Measurements from ENCODE around the gene CEP164.

Gene CEP164

DNA sequence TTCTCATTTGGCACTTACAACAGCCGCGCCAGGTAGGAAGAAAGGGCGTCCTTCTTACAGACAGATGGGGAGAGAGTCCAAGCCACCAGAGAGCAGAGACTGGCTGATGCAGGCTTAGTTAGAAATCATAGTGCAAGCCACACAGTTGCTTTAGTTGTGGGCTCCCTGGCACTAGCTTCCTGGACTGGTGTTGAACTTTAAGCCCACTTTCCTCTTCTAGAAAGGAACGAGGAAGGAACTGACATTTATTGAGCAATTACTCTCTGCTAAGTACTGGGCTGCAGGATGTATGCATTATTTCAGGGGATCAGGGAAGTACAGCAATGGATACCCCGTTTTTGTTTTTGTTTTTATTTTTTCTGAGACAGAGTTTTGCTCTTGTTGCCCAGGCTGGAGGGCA lies 14.6 kb upstream of the CEP164 start:
- TF ChIP-seq POLR2AphosphoS5 (IDR thresholded peaks at IDR 0.05; ENCODE audit: low read depth, low read length) (no peak), SIN3A (IDR thresholded peaks at IDR 0.05; ENCODE audit: borderline replicate concordance, insufficient read depth, low read length) (no peak), TAF1 (IDR thresholded peaks at IDR 0.05; ENCODE audit: borderline replicate concordance, insufficient read depth, low read length) (no peak), FOXP2 (optimal IDR thresholded peaks at IDR 0.05; ENCODE audit: borderline replicate concordance, extremely low read depth, extremely low read length, insufficient read depth) (no peak)
- TF ChIP-seq, protein P1, sequence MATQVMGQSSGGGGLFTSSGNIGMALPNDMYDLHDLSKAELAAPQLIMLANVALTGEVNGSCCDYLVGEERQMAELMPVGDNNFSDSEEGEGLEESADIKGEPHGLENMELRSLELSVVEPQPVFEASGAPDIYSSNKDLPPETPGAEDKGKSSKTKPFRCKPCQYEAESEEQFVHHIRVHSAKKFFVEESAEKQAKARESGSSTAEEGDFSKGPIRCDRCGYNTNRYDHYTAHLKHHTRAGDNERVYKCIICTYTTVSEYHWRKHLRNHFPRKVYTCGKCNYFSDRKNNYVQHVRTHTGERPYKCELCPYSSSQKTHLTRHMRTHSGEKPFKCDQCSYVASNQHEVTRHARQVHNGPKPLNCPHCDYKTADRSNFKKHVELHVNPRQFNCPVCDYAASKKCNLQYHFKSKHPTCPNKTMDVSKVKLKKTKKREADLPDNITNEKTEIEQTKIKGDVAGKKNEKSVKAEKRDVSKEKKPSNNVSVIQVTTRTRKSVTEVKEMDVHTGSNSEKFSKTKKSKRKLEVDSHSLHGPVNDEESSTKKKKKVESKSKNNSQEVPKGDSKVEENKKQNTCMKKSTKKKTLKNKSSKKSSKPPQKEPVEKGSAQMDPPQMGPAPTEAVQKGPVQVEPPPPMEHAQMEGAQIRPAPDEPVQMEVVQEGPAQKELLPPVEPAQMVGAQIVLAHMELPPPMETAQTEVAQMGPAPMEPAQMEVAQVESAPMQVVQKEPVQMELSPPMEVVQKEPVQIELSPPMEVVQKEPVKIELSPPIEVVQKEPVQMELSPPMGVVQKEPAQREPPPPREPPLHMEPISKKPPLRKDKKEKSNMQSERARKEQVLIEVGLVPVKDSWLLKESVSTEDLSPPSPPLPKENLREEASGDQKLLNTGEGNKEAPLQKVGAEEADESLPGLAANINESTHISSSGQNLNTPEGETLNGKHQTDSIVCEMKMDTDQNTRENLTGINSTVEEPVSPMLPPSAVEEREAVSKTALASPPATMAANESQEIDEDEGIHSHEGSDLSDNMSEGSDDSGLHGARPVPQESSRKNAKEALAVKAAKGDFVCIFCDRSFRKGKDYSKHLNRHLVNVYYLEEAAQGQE (IDR thresholded peaks at IDR 0.05; ENCODE audit: insufficient read depth in 1 of 2, low read depth in 2 of 2, low read length in 2 of 2): no peak

DNA sequence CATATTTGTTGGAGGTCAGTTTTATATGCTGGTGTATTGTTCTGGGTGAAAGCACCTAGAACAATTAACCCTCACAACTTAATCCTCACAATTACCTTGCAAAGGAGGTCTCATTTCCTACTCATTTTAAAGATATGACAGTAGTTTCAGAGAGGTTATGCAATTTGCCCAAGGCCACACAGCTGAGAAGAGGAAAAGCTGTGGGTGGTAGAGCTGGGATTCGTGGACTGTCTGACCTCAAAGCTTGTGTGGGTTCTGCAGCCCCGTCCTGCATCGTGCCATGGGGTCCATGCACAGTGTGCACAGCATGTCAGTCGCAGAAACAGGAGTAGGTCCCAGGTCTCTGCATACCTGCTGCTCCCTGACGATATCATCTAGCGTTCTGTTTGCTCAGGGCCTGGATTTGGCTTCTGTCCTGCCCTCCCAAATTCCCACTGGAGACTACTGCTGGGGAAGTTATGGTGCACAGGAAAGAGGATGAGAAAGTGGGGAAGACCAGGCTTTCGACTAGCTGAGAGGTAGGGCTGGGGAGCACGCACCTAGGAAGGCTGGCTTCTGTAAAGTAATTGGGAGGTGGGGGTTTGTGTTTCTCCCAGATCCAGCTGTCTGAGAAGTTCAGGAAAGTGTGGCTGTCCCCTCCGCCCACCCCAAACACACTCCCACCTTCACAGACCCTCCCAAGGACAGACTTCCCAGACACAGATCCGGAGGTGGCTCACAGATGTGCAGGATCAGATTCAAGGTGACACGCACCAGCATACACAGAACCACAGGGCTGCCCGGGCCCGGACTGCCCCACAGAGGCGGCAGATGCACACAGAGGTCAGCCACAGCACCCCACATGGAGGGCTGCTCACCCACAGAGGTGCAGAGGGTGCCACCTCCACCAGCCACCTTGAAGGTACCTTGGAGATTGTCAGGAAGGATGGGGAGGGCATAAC lies 13.6 kb upstream of the CEP164 start:
- no peak for TF ChIP-seq FOXP2 (optimal IDR thresholded peaks at IDR 0.05; ENCODE audit: borderline replicate concordance, extremely low read depth, extremely low read length, insufficient read depth)
- peak; percentile 15; the same call in 1 of the 2 replicates for TF ChIP-seq POLR2AphosphoS5 (IDR thresholded peaks at IDR 0.05; ENCODE audit: low read depth, low read length)

DNA sequence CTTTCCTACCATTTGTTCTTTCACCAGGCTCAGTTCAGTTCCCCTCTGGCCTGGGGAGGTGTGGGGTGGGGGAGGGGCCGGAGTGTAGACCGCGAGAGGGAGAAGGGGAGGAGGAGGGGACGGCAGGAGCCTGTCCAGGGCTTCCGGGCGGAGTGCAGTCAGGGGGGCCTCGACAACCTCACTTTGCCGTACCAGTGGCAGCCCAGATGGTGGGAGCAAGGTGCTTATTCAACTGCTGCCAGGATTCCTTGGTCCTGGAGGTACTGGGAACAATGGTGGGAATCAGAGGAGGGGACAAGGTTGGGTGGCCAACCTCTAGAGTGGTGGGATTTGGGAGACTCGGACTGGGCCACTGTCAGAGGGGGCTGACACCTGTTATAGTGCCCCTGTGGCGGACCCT lies 12.8 kb upstream of the CEP164 start:
- TF ChIP-seq, protein P1 (IDR thresholded peaks at IDR 0.05; ENCODE audit: insufficient read depth in 1 of 2, low read depth in 2 of 2, low read length in 2 of 2): no peak
- no peak for TF ChIP-seq FOXP2 (optimal IDR thresholded peaks at IDR 0.05; ENCODE audit: borderline replicate concordance, extremely low read depth, extremely low read length, insufficient read depth)

DNA sequence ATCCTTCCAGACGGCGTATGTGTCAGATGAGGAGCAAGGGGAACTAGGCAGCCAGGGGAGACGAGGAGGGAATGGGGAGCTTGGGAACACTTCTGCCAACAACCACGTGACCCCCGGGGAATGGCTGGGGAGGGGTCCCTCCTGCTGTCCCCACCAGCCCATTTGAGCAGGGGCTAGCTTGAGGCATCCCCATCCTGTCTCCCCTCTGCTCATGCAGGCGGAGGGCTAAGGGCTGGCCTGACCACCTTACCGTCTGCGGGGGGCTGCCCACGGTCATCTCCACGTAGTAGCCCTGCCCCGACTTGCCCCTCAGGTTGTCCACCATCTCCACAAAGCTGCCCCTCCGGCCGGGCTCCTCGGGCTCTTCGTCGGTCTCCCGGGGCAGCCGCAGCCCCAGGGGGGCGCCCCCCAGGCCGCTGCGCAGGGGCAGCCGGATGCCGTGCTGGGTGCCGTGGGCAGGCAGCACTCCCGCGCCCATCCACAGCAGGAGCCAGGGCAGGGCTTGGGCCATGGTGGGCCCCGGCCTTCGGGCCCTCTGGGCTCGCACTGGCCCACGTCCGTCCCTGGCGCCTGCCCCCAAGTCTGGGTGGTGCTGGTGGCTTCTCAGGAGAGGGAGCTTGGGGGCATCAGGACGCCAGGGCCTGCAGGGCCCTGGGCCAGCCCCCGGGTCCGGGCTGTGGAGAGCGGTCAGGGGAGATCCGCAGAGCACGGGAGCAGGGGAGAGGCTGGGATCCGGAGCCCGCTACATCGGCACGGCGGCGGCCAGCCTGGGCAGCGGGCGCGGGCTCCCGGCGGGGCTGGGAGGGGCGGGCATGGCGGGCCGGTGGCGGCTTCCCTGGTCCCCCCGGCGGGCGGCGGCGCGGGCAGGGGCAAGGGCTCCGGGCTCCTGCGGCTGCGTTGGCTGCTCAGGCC lies 12.1 kb upstream of the CEP164 start:
- no peak for TF ChIP-seq TAF1 (IDR thresholded peaks at IDR 0.05; ENCODE audit: borderline replicate concordance, insufficient read depth, low read length)
- no peak for TF ChIP-seq FOXP2 (optimal IDR thresholded peaks at IDR 0.05; ENCODE audit: borderline replicate concordance, extremely low read depth, extremely low read length, insufficient read depth)
- TF ChIP-seq POLR2AphosphoS5 (IDR thresholded peaks at IDR 0.05; ENCODE audit: low read depth, low read length): no peak
- TF ChIP-seq SIN3A (IDR thresholded peaks at IDR 0.05; ENCODE audit: borderline replicate concordance, insufficient read depth, low read length): no peak
- TF ChIP-seq, protein P1 (IDR thresholded peaks at IDR 0.05; ENCODE audit: insufficient read depth in 1 of 2, low read depth in 2 of 2, low read length in 2 of 2): no peak

- TF ChIP-seq SIN3A (IDR thresholded peaks at IDR 0.05; ENCODE audit: borderline replicate concordance, insufficient read depth, low read length): no peak
- TF ChIP-seq FOXP2 (optimal IDR thresholded peaks at IDR 0.05; ENCODE audit: borderline replicate concordance, extremely low read depth, extremely low read length, insufficient read depth): peak; percentile 71
- TF ChIP-seq TAF1 (IDR thresholded peaks at IDR 0.05; ENCODE audit: borderline replicate concordance, insufficient read depth, low read length): peak; percentile 80
- peak; percentile 79; the same call in 1 of the 2 replicates for TF ChIP-seq POLR2AphosphoS5 (IDR thresholded peaks at IDR 0.05; ENCODE audit: low read depth, low read length)
- TF ChIP-seq, protein P1 (IDR thresholded peaks at IDR 0.05; ENCODE audit: insufficient read depth in 1 of 2, low read depth in 2 of 2, low read length in 2 of 2): no peak
These were observed 11.3 kb upstream of the CEP164 start, which contains the start of gene BACE1 for GRCh38 chr11:117316197-117316961. Gene BACE1, minus strand, starts transcription at chr11:117316256. Its CDS starts 461 bp downstream, at chr11:117315795.
